Astrocyte (in vitro differentiated cells and primary cell): Measurements from ENCODE around the gene KBTBD4. TPM values are rescaled to one million over a fixed set of nuclear protein-coding genes. Genes with fewer than 3 reads are reported as not detected.

Source experiments
- DNase-seq: peaks from one replicate; pipeline ENCODE4 v3.0.0-alpha.2; 2010; ENCODE audit warnings: low read depth
- FAIRE-seq: peaks from 2 replicates; lab custom pipeline; 2011; peaks lifted over from hg19 to GRCh38; lab: Jason Lieb, UNC
- H2AFZ ChIP-seq: 2 replicates; pipeline ENCODE4 v1.6.0; 2012; ENCODE audit warnings: low read depth, low read length, inconsistent platforms
- H3K27ac ChIP-seq: 2 replicates; pipeline ENCODE4 v1.5.1; 2011; ENCODE audit warnings: low read depth, low read length, inconsistent platforms
- H3K27me3 ChIP-seq: 2 replicates; pipeline ENCODE4 v1.6.0; 2011; ENCODE audit warnings: low read length, inconsistent platforms; ENCODE audit not compliant: insufficient read depth
- H3K36me3 ChIP-seq: 2 replicates; pipeline ENCODE4 v1.5.1; 2011; ENCODE audit warnings: low read length, inconsistent platforms; ENCODE audit not compliant: insufficient read depth
- H3K4me1 ChIP-seq: 2 replicates; pipeline ENCODE4 v1.5.1; 2011; ENCODE audit warnings: low read length, inconsistent platforms; ENCODE audit not compliant: insufficient read depth
- H3K4me2 ChIP-seq: 2 replicates; pipeline ENCODE4 v1.6.0; 2012; ENCODE audit warnings: low read length, inconsistent platforms
- H3K4me3 ChIP-seq: 2 replicates; pipeline ENCODE4 v1.5.1; 2011; ENCODE audit warnings: low read depth, mild to moderate bottlenecking, low read length, inconsistent platforms; ENCODE audit not compliant: insufficient read depth
- H3K79me2 ChIP-seq: 2 replicates; pipeline ENCODE4 v1.6.0; 2012; ENCODE audit warnings: mild to moderate bottlenecking, low read length, inconsistent platforms; ENCODE audit not compliant: insufficient read depth
- H3K9ac ChIP-seq: 2 replicates; pipeline ENCODE4 v1.6.0; 2012; ENCODE audit warnings: mild to moderate bottlenecking, low read length, inconsistent platforms
- H3K9me3 ChIP-seq: 2 replicates; pipeline ENCODE4 v1.5.1; 2012; ENCODE audit warnings: low read depth, mild to moderate bottlenecking, low read length, inconsistent platforms; ENCODE audit not compliant: insufficient read depth
- H4K20me1 ChIP-seq: 2 replicates; pipeline ENCODE4 v1.6.0; 2012; ENCODE audit warnings: low read length, inconsistent platforms; ENCODE audit not compliant: insufficient read depth
- H3K27ac Mint-ChIP-seq: one replicate; pipeline ENCODE4 v1.8.0; 2021; ENCODE audit warnings: mild to moderate bottlenecking, mixed read lengths; ENCODE audit not compliant: unreplicated experiment
- H3K27me3 Mint-ChIP-seq: one replicate; pipeline ENCODE4 v1.8.0; 2021; ENCODE audit warnings: low read depth, mixed read lengths; ENCODE audit not compliant: unreplicated experiment
- H3K36me3 Mint-ChIP-seq: one replicate; pipeline ENCODE4 v1.8.0; 2021; ENCODE audit warnings: low read depth, mixed read lengths; ENCODE audit not compliant: unreplicated experiment
- H3K4me1 Mint-ChIP-seq: one replicate; pipeline ENCODE4 v1.8.0; 2021; ENCODE audit warnings: low read depth, mixed read lengths; ENCODE audit not compliant: unreplicated experiment
- H3K4me3 Mint-ChIP-seq: one replicate; pipeline ENCODE4 v1.8.0; 2021; ENCODE audit warnings: mild to moderate bottlenecking, moderate library complexity, mixed read lengths; ENCODE audit not compliant: unreplicated experiment
- H3K9me3 Mint-ChIP-seq: one replicate; pipeline ENCODE4 v1.8.0; 2021; ENCODE audit warnings: mild to moderate bottlenecking, mixed read lengths; ENCODE audit not compliant: unreplicated experiment
- EZH2 ChIP-seq: IDR thresholded peaks from 2 replicates; pipeline ENCODE4 v1.6.1; 2012; ENCODE audit warnings: mild to moderate bottlenecking, low read length, inconsistent platforms; ENCODE audit not compliant: insufficient read depth
- total RNA-seq: library from RNA; stranded (reverse); gene quantifications from 2 replicates; pipeline ENCODE4 v1.2.1, GENCODE V29; 2021
- TF ChIP-seq, protein P1 (sequence below): IDR thresholded peaks from 2 replicates; pipeline ENCODE4 v1.5.1; 2011; ENCODE audit warnings: low read depth, mild to moderate bottlenecking, inconsistent platforms, low read length, moderate library complexity; ENCODE audit not compliant: insufficient read depth

The KBTBD4 gene
- total RNA-seq, 1 donor from 2014 or later = 11.9 TPM

GRCh38 chr11:47587723-47588326 lies 9.1 kb upstream of the KBTBD4 start:
- Histone ChIP-seq H3K4me3 (no peak overlapping the region), H3K79me2 (no peaks in the 10 kb centered on the region), H3K27me3 (peaks cover 11% of the 10 kb centered on the region), H3K4me1 (no peaks in the 10 kb centered on the region), H4K20me1 (peaks cover 11% of the 10 kb centered on the region), H3K9me3 (no peaks in the 10 kb centered on the region), H3K27ac (no peak overlapping the region), H2AFZ (no peak overlapping the region), H3K4me2 (no peak overlapping the region), H3K9ac (no peak overlapping the region), H3K36me3 (peaks cover 8% of the 10 kb centered on the region)
- Mint-ChIP-seq H3K9me3 (no peaks in the 10 kb centered on the region), H3K27ac (no peak overlapping the region), H3K4me1 (no peaks in the 10 kb centered on the region), H3K4me3 (no peak overlapping the region), H3K27me3 (peaks cover 14% of the 10 kb centered on the region), H3K36me3 (peaks cover 22% of the 10 kb centered on the region)
- no peak for DNase-seq
- TF ChIP-seq, protein P1, sequence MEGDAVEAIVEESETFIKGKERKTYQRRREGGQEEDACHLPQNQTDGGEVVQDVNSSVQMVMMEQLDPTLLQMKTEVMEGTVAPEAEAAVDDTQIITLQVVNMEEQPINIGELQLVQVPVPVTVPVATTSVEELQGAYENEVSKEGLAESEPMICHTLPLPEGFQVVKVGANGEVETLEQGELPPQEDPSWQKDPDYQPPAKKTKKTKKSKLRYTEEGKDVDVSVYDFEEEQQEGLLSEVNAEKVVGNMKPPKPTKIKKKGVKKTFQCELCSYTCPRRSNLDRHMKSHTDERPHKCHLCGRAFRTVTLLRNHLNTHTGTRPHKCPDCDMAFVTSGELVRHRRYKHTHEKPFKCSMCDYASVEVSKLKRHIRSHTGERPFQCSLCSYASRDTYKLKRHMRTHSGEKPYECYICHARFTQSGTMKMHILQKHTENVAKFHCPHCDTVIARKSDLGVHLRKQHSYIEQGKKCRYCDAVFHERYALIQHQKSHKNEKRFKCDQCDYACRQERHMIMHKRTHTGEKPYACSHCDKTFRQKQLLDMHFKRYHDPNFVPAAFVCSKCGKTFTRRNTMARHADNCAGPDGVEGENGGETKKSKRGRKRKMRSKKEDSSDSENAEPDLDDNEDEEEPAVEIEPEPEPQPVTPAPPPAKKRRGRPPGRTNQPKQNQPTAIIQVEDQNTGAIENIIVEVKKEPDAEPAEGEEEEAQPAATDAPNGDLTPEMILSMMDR = no peak
- TF ChIP-seq EZH2 = no peak
- FAIRE-seq = no peak

GRCh38 chr11:47587039-47587716 lies 8.4 kb upstream of the KBTBD4 start:
- TF ChIP-seq, protein P1 = no peak
- TF ChIP-seq EZH2 = no peak
- H3K4me1 Mint-ChIP-seq = no peaks in the 10 kb centered on the region
- peaks cover 5% of the 10 kb centered on the region for H3K27me3 ChIP-seq
- H3K27me3 Mint-ChIP-seq = peaks cover 8% of the 10 kb centered on the region
- H3K27ac Mint-ChIP-seq = no peak overlapping the region
- H3K27ac ChIP-seq = no peak overlapping the region
- no peak overlapping the region for H3K4me2 ChIP-seq
- H3K36me3 Mint-ChIP-seq = peaks cover 26% of the 10 kb centered on the region
- DNase-seq (no peak), FAIRE-seq (no peak)
- H3K4me3 ChIP-seq = no peak overlapping the region
- no peaks in the 10 kb centered on the region for H3K9me3 ChIP-seq
- no peak overlapping the region for H3K4me3 Mint-ChIP-seq
- H3K79me2 ChIP-seq = no peaks in the 10 kb centered on the region
- H2AFZ ChIP-seq = no peak overlapping the region
- H3K4me1 ChIP-seq = no peaks in the 10 kb centered on the region
- H3K9ac ChIP-seq = no peak overlapping the region
- H3K9me3 Mint-ChIP-seq = no peaks in the 10 kb centered on the region
- H4K20me1 ChIP-seq = peaks cover 11% of the 10 kb centered on the region
- peaks cover 12% of the 10 kb centered on the region for H3K36me3 ChIP-seq
